Neural cell (in vitro differentiated cells): ENCODE measurements around the gene CHD2.

Experiments used
- CTCF ChIP-seq: fragments of 450-650 bp; IDR thresholded peaks from 2 replicates; pipeline ENCODE4 v1.5.1; 2014; ENCODE audit warnings: antibody characterized with exemption, mild to moderate bottlenecking, moderate library complexity; ENCODE audit not compliant: poor library complexity, severe bottlenecking
- EP300 ChIP-seq: fragments of 450-650 bp; conservative IDR thresholded peaks from 2 replicates; pipeline ENCODE4 v1.6.1; 2014; ENCODE audit warnings: antibody characterized with exemption, mild to moderate bottlenecking, moderate library complexity; ENCODE audit not compliant: poor library complexity, severe bottlenecking
- POLR2AphosphoS5 ChIP-seq: IDR thresholded peaks from 2 replicates; pipeline ENCODE4 v1.6.1; 2012
- RAD21 ChIP-seq: fragments of 450-650 bp; conservative IDR thresholded peaks from 2 replicates; pipeline ENCODE4 v1.6.1; 2014; ENCODE audit warnings: antibody characterized with exemption, mild to moderate bottlenecking, moderate library complexity
- TAF1 ChIP-seq: IDR thresholded peaks from 2 replicates; pipeline ENCODE4 v1.6.1; 2012; ENCODE audit warnings: low read depth

- TF ChIP-seq EP300: no peak
- no peak for TF ChIP-seq CTCF
- no peak for TF ChIP-seq POLR2AphosphoS5
- TF ChIP-seq RAD21: no peak
- TF ChIP-seq TAF1: no peak
Observed at GRCh38 chr15:92901072-92901761, 1.1 kb downstream of the CHD2 start.
